Measurements from ENCODE around the gene ZNF710.

The ZNF710 gene

GRCh38 chr15:90080818-90081393 is 79.8 kb downstream of the ZNF710 start:
- DNase-seq (ENCODE audit: low read depth): no peak

GRCh38 chr15:90082140-90082715 is 81.1 kb downstream of the ZNF710 start:
- DNase-seq (ENCODE audit: low read depth): no peak

- DNase-seq (ENCODE audit: low read depth): no peak
Observed at GRCh38 chr15:90083419-90083818, 82.3 kb downstream of the ZNF710 start.

GRCh38 chr15:90083954-90084607 is 83.0 kb downstream of the ZNF710 start:
- DNase-seq (ENCODE audit: low read depth): no peak

- no peak for DNase-seq (ENCODE audit: low read depth)
Observed at GRCh38 chr15:90084876-90085423, 83.8 kb downstream of the ZNF710 start.

- no peak for DNase-seq (ENCODE audit: low read depth)
Observed at GRCh38 chr15:90085565-90085964, 84.4 kb downstream of the ZNF710 start.

GRCh38 chr15:90086868-90087268 is 85.7 kb downstream of the ZNF710 start:
- DNase-seq (ENCODE audit: low read depth): no peak

- no peak for DNase-seq (ENCODE audit: low read depth)
Observed at GRCh38 chr15:90087454-90088154, 86.5 kb downstream of the ZNF710 start.

GRCh38 chr15:90090226-90090848 is 89.2 kb downstream of the ZNF710 start:
- no peak for DNase-seq (ENCODE audit: low read depth)

- no peak for DNase-seq (ENCODE audit: low read depth)
Observed at GRCh38 chr15:90091156-90091931, 90.2 kb downstream of the ZNF710 start.

GRCh38 chr15:90095521-90095959 is 94.4 kb downstream of the ZNF710 start:
- no peak for DNase-seq (ENCODE audit: low read depth)

GRCh38 chr15:90097475-90097874 is 96.4 kb downstream of the ZNF710 start:
- no peak for DNase-seq (ENCODE audit: low read depth)

- no peak for DNase-seq (ENCODE audit: low read depth)
Observed at GRCh38 chr15:90099072-90099867, 98.1 kb downstream of the ZNF710 start.

- DNase-seq (ENCODE audit: low read depth): no peak
Observed at GRCh38 chr15:90099868-90100831, 99.0 kb downstream of the ZNF710 start.

- no peak for DNase-seq (ENCODE audit: low read depth)
Observed at GRCh38 chr15:90101130-90101968, 100.2 kb downstream of the ZNF710 start.

- peak; percentile 32 for DNase-seq (ENCODE audit: low read depth)
Observed at GRCh38 chr15:90101969-90102890, 101.1 kb downstream of the ZNF710 start, which contains the start of gene IDH2. Gene IDH2 (minus strand): TSS chr15:90102468. CDS start chr15:90102390, 78 bp downstream.

GRCh38 chr15:90103701-90104329 is 102.7 kb downstream of the ZNF710 start:
- DNase-seq (ENCODE audit: low read depth): no peak

All from stimulated activated CD8-positive, alpha-beta memory T cell treated with anti-CD3 and anti-CD28 coated beads, Interleukin-15, amount 100 ng/mL, for 1 hour (primary cell).